Right atrium auricular region (tissue), 2 donors: ENCODE results near the gene TTC31. TPM values are rescaled to one million over a fixed set of nuclear protein-coding genes. Genes with fewer than 3 reads are reported as not detected.
"Not testable (repeated sequence)": the region's sequence is repeated elsewhere in the genome, so short reads cannot be mapped to it uniquely, and the experiment has no call there.

Source experiments
- DNase-seq: peaks from one replicate; pipeline ENCODE4 v3.0.0-alpha.2; 2019; ENCODE audit warnings: low spot score
- H3K27ac ChIP-seq, 2 donors: fragments of 200-600 bp; sonication (generic); 1 replicate in 1 of 2; 2 replicates in 1 of 2; pipeline ENCODE4 v1.5.1; 2016 to 2019
- H3K27me3 ChIP-seq, 2 donors: fragments of 200-600 bp; sonication (generic); one replicate each; pipeline versions ENCODE4 v1.5.1 to v1.6.0; 2017 to 2019
- H3K36me3 ChIP-seq: fragments of 200-600 bp; sonication (generic); one replicate; pipeline ENCODE4 v1.5.1; 2016
- H3K4me1 ChIP-seq, 2 donors: fragments of 200-600 bp; sonication (generic); one replicate each; pipeline versions ENCODE4 v1.5.1 to v1.6.0; 2017 to 2019
- H3K4me3 ChIP-seq, 2 donors: fragments of 200-600 bp; sonication (generic); 1 replicate in 1 of 2; 2 replicates in 1 of 2; pipeline ENCODE4 v1.5.1; 2017 to 2019; ENCODE audit warnings: mild to moderate bottlenecking in 1 of 2, moderate library complexity in 1 of 2
- H3K9me3 ChIP-seq, 2 donors: fragments of 200-600 bp; sonication (generic); one replicate each; pipeline ENCODE4 v1.5.1; 2019
- CTCF ChIP-seq, 2 donors: fragments of 200-600 bp; sonication (generic); IDR thresholded peaks; one replicate each; pipeline ENCODE4 v1.5.1; 2019; ENCODE audit warnings: antibody characterized with exemption in 2 of 2
- total RNA-seq, 2 donors: library from RNA; depleted of rRNA; stranded (reverse); fragments of >200 nt; gene quantifications; one replicate each; pipeline ENCODE4 v1.1.0, GENCODE V29; 2016

TTC31 gene
- total RNA-seq, 2 donors from 2014 or later, result 9.1 to 9.6 TPM

GRCh38 chr2:74457129-74457548 lies 25.7 kb upstream of the TTC31 start:
- no peaks in the 10 kb centered on the region for H3K27me3 ChIP-seq
- peak overlapping the region; percentile 55 to 78 for H3K4me3 ChIP-seq
- H3K27ac ChIP-seq, result peak overlapping the region; percentile 94 to 97
- H3K36me3 ChIP-seq, result peaks cover 11% of the 10 kb centered on the region
- DNase-seq, result no peak
- TF ChIP-seq CTCF (IDR thresholded peaks at IDR 0.05), result no peak
- no peaks in the 10 kb centered on the region for H3K9me3 ChIP-seq
- peaks cover 0 to 41% of the 10 kb centered on the region in 2 donors for H3K4me1 ChIP-seq

DNA sequence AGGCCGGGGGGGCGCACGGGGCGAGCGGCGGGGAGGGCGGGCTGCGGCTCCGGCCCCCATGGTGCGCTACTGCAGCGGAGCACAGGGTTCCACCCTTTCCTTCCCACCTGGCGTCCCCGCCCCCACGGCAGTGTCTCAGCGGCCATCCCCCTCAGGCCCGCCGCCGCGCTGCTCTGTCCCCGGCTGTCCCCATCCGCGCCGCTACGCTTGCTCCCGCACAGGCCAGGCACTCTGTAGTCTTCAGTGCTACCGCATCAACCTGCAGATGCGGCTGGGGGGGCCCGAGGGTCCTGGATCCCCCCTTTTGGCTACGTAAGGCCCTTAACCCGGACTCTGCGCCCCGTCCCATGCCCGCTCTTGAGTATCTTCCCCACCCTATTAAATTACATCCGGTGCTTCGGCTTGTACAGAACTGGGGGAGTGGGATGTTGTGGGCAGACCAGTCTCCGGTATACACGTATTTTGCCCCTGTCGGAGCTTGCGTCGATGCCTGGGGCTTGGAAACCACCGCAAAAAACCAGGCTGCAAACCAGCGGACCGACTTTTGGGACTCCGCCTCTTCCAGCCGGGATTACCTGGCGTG lies 25.2 kb upstream of the TTC31 start:
- no peaks in the 10 kb centered on the region for H3K27me3 ChIP-seq

GRCh38 chr2:74458132-74458937 lies 24.5 kb upstream of the TTC31 start, which contains the start of gene WBP1:
WBP1 (plus strand) TSS chr2:74458438; CDS start chr2:74458603, 165 bp downstream.
- Histone ChIP-seq H3K4me1 (peaks cover 0 to 41% of the 10 kb centered on the region in 2 donors), H3K27me3 (no peaks in the 10 kb centered on the region), H3K36me3 (peaks cover 19% of the 10 kb centered on the region), H3K27ac (peak within 1 kb of the TSS; percentile 94 to 97), H3K9me3 (no peaks in the 10 kb centered on the region), H3K4me3 (peak within 1 kb of the TSS; percentile 55 to 78)
- TF ChIP-seq CTCF (IDR thresholded peaks at IDR 0.05), result no peak
- DNase-seq, result peak; percentile 100

More for the DNA sequence above, 25.2 kb upstream of the TTC31 start:
- Histone ChIP-seq H3K36me3 (peaks cover 16% of the 10 kb centered on the region), H3K9me3 (no peaks in the 10 kb centered on the region), H3K27ac (peak overlapping the region; percentile 94 to 97), H3K4me3 (peak overlapping the region; percentile 55 to 78), H3K4me1 (peaks cover 0 to 41% of the 10 kb centered on the region in 2 donors)
- no peak for TF ChIP-seq CTCF (IDR thresholded peaks at IDR 0.05)
- DNase-seq, result no peak

GRCh38 chr2:74458938-74459363 lies 23.9 kb upstream of the TTC31 start:
- Histone ChIP-seq H3K4me1 (peaks cover 0 to 43% of the 10 kb centered on the region in 2 donors), H3K27ac (peak overlapping the region; percentile 52 to 77), H3K27me3 (no peaks in the 10 kb centered on the region), H3K9me3 (no peaks in the 10 kb centered on the region), H3K36me3 (peaks cover 19% of the 10 kb centered on the region), H3K4me3 (peak overlapping the region; percentile 53 to 78)
- no peak for DNase-seq
- no peak for TF ChIP-seq CTCF (IDR thresholded peaks at IDR 0.05)

DNA sequence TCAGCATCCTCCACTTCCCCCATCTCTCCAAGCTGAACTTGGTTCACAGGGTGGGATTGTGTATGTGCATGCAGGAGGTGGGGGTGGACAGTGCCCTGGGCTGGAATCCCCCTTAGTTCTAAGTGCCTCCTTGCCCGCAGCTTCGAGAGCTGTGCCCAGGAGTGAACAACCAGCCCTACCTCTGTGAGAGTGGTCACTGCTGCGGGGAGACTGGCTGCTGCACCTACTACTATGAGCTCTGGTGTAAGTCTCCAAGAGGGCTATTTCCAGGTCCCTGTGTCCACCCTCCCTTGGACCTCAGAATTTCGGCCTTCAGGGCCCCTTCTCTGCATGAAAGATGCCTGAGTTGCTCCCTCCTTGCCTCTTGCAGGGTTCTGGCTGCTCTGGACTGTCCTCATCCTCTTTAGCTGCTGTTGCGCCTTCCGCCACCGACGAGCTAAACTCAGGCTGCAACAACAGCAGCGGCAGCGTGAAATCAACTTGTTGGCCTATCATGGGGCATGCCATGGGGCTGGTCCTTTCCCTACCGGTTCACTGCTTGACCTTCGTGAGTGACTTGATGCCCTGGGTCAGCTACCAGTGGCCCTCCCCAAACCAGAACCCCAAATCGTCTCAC lies 23.3 kb upstream of the TTC31 start:
- not testable (repeated sequence) for H3K27me3 ChIP-seq, H3K27ac ChIP-seq, H3K4me3 ChIP-seq, H3K9me3 ChIP-seq, DNase-seq
- Histone ChIP-seq H3K36me3 (peaks cover 19% of the 10 kb centered on the region), H3K4me1 (peaks cover 0 to 45% of the 10 kb centered on the region in 2 donors)

GRCh38 chr2:74460187-74460586 lies 22.7 kb upstream of the TTC31 start:
- not testable (repeated sequence) for DNase-seq, H3K9me3 ChIP-seq, H3K27me3 ChIP-seq, H3K27ac ChIP-seq, H3K4me3 ChIP-seq
- peaks cover 0 to 44% of the 10 kb centered on the region in 2 donors for H3K4me1 ChIP-seq
- H3K36me3 ChIP-seq, result peaks cover 19% of the 10 kb centered on the region
